Measurements from ENCODE around the gene MYLK3.

DNA sequence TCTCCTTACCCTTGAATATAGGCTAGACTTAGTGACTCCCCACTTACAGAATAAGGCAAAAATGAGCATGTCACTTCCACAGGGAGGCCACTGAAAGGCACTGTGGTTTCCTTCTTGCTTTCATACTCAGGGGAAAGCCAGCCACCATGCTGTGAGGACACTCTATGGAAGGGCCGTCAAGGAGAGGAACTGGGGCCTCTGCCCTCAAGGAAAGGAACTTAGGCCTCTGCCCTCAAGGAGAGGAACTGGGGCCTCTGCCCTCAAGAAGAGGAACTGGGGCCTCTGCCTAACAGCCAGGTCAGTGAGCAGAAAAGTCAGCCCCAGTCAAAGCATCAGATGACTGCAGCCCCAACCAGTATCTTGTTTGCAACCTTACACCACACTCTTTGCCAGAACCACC lies 89.2 kb downstream of the MYLK3 start:
- TF ChIP-seq POLR2A (IDR thresholded peaks at IDR 0.05) (no peak), POLR2AphosphoS5 (IDR thresholded peaks at IDR 0.05; ENCODE audit: insufficient read depth in 1 of 2, low read depth in 1 of 2) (no peak)
- TF ChIP-seq, protein P1, sequence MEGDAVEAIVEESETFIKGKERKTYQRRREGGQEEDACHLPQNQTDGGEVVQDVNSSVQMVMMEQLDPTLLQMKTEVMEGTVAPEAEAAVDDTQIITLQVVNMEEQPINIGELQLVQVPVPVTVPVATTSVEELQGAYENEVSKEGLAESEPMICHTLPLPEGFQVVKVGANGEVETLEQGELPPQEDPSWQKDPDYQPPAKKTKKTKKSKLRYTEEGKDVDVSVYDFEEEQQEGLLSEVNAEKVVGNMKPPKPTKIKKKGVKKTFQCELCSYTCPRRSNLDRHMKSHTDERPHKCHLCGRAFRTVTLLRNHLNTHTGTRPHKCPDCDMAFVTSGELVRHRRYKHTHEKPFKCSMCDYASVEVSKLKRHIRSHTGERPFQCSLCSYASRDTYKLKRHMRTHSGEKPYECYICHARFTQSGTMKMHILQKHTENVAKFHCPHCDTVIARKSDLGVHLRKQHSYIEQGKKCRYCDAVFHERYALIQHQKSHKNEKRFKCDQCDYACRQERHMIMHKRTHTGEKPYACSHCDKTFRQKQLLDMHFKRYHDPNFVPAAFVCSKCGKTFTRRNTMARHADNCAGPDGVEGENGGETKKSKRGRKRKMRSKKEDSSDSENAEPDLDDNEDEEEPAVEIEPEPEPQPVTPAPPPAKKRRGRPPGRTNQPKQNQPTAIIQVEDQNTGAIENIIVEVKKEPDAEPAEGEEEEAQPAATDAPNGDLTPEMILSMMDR (IDR thresholded peaks at IDR 0.05) = no peak

Data from vagina (tissue), 2 donors.